HEK293T (cell line): ENCODE data around the gene DNAH10.

Experiments used
- ELF4 ChIP-seq: fragments of 450-650 bp; IDR thresholded peaks from 2 replicates; pipeline ENCODE4 v1.6.1; 2017; ENCODE audit warnings: antibody characterized with exemption
- FOXK2 ChIP-seq: fragments of 450-650 bp; IDR thresholded peaks from 2 replicates; pipeline ENCODE4 v1.6.1; 2016; ENCODE audit warnings: mild to moderate bottlenecking
- FOXM1 ChIP-seq: fragments of 450-650 bp; IDR thresholded peaks from 2 replicates; pipeline ENCODE4 v1.6.1; 2017; ENCODE audit warnings: mild to moderate bottlenecking, borderline replicate concordance
- HDGF ChIP-seq: fragments of 450-650 bp; IDR thresholded peaks from 2 replicates; pipeline ENCODE4 v1.6.1; 2017; ENCODE audit warnings: antibody characterized with exemption, borderline replicate concordance
- LEF1 ChIP-seq: fragments of 450-650 bp; IDR thresholded peaks from 2 replicates; pipeline ENCODE4 v1.6.1; 2017; ENCODE audit warnings: mild to moderate bottlenecking, borderline replicate concordance
- SP1 ChIP-seq: fragments of 450-650 bp; IDR thresholded peaks from 2 replicates; pipeline ENCODE4 v1.6.1; 2017

DNA sequence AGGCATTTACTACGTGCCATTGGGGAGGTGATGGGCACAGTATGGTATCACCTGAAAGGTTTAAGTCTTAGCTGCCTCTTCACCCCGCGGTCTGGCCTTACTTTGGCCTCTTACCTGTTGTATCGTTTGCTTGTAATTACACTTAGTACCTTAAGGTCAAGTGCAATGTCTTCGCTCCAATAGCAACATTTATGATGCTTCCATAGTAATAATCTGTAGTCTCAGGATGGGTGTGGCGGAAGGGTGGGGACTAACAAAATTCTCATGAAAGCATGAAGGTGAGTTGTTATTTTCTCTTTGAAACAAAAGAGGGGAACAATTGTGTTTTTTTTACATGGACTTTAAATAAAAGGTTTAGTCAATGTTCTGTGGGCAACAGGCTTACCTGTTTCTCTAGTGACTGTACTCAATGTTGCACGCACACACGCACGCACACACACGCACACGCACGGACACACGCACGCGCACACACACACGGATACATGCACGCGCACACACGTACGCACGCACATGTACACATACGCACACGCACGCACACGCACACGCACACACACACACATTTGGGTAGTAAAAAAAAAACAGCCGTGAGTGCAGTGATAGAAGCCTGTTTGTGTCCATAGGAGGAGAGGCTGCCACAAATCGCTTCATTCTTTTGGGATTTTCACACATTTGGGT is 91.4 kb downstream of the DNAH10 start:
- TF ChIP-seq FOXM1 (no peak), FOXK2 (no peak), HDGF (no peak), LEF1 (no peak), SP1 (no peak), ELF4 (no peak)
